Omental fat pad (tissue), 4 donors: ENCODE results near the gene SCAF11. TPM values are rescaled to one million over a fixed set of nuclear protein-coding genes. Genes with fewer than 3 reads are reported as not detected.
"Not testable (repeated sequence)": the region's sequence is repeated elsewhere in the genome, so short reads cannot be mapped to it uniquely, and the experiment has no call there.

ENCODE experiments used
- ATAC-seq: fragments of 150-250 bp; one replicate; pipeline ENCODE4 v1.9.1; 2016; ENCODE audit warnings: mild to moderate bottlenecking, moderate library complexity; ENCODE audit not compliant: low FRiP score
- DNase-seq: peaks from one replicate; pipeline ENCODE4 v3.0.0-alpha.2; 2019; ENCODE audit warnings: low spot score
- total RNA-seq, 4 donors: library from RNA; depleted of rRNA; stranded (reverse); fragments of >200 nt; gene quantifications; one replicate each; pipeline ENCODE4 v1.1.0, GENCODE V29; 2016
- TF ChIP-seq, protein P1 (sequence below), 3 donors: fragments of 450-650 bp; IDR thresholded peaks; one replicate each; pipeline ENCODE4 v1.5.1; 2016 to 2017; ENCODE audit warnings: antibody characterized with exemption in 3 of 3, mild to moderate bottlenecking in 3 of 3, moderate library complexity in 2 of 3

SCAF11 gene
- total RNA-seq, 4 donors from 2014 or later: 110 to 205 (median 156) TPM

DNA sequence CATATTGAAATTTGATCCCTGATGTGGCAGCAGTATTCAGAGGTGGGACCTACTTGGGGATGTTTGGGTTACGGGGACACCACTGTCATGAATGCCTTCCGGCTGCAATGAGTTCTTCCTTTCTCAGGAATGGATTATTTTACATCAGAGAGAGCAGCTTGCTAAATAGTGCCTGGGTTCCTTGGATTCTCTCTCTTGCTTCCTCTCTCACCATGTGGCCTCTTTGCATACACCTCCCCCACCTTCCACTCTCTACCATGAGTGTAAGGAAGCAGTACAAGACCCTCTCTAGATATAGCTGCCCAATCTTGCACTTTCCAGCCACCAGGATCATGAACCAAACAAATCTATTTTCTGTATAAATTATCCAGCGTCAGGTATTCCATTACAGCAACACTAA, 15.4 kb upstream of the SCAF11 start:
- ATAC-seq (no peak), DNase-seq (no peak)
- TF ChIP-seq, protein P1, sequence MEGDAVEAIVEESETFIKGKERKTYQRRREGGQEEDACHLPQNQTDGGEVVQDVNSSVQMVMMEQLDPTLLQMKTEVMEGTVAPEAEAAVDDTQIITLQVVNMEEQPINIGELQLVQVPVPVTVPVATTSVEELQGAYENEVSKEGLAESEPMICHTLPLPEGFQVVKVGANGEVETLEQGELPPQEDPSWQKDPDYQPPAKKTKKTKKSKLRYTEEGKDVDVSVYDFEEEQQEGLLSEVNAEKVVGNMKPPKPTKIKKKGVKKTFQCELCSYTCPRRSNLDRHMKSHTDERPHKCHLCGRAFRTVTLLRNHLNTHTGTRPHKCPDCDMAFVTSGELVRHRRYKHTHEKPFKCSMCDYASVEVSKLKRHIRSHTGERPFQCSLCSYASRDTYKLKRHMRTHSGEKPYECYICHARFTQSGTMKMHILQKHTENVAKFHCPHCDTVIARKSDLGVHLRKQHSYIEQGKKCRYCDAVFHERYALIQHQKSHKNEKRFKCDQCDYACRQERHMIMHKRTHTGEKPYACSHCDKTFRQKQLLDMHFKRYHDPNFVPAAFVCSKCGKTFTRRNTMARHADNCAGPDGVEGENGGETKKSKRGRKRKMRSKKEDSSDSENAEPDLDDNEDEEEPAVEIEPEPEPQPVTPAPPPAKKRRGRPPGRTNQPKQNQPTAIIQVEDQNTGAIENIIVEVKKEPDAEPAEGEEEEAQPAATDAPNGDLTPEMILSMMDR (IDR thresholded peaks at IDR 0.05): no peak

DNA sequence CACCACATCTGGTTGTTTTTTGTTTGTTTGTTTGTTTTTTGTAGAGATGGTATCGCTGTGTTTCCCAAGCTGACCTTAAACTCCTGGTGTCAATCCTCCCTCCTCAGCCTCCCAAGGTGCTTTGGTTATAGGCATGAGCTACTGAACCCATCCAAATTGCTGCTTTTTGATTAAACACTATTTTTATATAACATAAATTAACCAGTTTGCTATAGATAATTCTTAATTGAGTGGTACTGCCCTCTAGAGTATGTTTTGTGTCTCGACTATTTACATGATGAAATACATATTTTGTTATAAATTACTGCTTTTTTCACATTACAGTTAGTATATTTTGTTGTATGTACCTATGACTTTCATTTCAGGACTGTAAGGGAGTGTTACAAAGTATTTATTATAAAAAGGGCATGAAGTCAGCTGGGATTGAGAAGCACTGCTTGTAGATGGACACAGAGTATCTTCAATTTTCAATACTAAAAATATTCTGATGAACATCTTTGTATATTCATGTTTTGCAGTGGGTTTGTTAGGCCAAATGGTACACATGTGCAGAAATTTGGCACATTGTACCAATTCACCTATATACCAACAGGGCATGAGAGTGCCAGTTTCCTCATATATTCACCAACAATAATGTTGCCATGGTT, 14.9 kb upstream of the SCAF11 start:
- ATAC-seq: no peak
- DNase-seq: no peak
- TF ChIP-seq, protein P1 (IDR thresholded peaks at IDR 0.05): no peak

DNA sequence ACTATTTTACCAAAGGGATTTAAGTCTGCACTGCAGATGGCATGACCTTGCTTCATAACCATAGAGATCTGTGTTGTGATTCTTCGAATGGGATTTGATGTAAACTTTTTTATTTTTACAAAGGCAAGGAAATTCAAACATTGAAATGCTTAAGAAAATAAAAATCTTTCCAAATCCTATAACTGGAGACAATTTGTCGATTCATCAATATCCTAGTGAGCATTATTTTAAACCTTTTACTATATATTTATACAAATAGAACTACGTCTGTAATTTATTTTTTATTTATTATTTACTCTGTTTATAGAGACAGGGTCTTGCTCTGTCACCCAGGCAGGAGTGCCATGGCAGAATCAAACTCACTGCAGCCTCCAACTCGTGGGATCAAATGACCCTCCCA, 14.3 kb upstream of the SCAF11 start:
- ATAC-seq: no peak
- no peak for DNase-seq
- TF ChIP-seq, protein P1 (IDR thresholded peaks at IDR 0.05): no peak

DNA sequence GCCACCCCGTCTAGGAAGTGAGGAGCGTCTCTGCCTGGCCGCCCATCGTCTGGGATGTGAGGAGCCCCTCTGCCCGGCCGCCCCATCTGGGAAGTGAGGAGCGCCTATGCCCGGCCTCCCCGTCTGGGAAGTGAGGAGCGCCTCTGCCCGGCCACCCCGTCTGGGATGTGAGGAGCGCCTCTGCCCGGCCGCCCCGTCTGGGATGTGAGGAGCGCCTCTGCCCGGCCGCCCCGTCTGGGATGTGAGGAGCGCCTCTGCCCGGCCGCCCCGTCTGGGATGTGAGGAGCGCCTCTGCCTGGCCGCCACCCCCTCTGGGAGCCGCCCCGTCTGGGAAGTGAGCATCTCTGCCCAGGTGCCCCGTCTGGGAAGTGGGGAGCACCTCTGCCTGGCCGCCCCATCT, 9.7 kb upstream of the SCAF11 start:
- not testable (repeated sequence) for ATAC-seq, DNase-seq

DNA sequence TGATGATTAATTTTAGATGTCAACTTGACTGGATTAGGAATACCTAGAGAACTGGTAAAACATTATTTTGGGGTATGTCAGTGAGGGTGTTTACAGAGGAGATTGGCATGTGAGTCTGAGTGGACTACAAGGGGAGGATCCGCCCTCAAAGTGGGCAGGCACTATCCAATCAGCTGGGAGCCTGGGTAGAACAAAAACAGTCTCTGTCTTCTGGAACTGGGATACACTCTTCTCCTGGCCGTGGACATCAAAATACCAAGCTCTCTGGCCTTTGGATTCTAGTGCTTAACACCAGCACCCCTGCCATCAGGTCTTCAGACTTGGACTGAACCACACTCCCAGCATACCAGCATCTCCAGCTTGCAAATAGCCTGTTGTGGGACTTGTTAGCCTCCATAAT, 4.4 kb upstream of the SCAF11 start:
- TF ChIP-seq, protein P1 (IDR thresholded peaks at IDR 0.05): no peak
- DNase-seq (no peak), ATAC-seq (no peak)

DNA sequence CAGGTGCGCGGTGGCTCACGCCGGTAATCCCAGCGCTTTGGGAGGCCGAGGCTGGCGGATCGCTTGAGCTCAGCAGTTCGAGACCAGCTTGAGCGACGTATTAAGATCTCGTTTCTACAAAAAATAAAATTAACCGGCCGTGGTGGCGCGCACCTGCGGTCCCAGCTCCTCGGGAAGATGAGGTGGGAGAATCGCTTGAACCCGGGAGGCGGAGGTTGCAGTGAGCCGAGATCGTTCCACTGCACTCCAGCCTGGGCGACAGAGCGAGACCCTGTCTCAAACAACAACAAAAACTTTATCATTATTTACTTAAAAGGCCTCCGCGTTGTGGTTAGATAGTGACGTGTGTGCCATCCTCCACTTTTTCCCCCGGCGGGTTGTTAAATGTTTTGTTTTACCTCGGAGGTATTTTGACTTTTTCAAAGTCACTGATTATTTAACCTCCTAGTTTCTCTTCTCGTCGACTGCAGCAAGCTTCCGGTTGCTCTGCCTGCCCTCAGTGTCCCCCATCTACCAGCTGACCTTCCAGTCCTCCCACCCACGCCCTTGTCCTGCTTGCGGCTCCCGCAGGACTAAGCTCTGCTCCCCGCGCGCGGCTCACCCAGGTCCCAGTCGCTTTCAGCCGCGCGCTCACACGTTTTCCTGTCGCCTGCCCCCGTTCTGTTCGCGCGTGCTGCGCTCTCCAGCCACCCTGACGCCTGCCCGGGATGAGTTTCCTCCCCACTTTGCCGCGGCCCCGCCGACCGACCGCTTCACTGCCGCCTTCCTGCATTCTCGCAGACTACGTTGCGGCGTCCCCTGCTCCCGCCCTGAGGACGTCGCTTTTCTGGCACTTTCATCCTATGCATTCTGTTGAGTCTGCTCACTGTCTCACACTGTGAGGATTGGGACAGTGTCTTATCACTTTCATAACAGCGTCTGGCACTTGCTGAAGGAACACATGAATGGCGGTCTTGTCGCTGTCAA, 1.2 kb upstream of the SCAF11 start:
- DNase-seq: peak; percentile 36
- ATAC-seq: peak; percentile 26
- TF ChIP-seq, protein P1 (IDR thresholded peaks at IDR 0.05): no peak

DNA sequence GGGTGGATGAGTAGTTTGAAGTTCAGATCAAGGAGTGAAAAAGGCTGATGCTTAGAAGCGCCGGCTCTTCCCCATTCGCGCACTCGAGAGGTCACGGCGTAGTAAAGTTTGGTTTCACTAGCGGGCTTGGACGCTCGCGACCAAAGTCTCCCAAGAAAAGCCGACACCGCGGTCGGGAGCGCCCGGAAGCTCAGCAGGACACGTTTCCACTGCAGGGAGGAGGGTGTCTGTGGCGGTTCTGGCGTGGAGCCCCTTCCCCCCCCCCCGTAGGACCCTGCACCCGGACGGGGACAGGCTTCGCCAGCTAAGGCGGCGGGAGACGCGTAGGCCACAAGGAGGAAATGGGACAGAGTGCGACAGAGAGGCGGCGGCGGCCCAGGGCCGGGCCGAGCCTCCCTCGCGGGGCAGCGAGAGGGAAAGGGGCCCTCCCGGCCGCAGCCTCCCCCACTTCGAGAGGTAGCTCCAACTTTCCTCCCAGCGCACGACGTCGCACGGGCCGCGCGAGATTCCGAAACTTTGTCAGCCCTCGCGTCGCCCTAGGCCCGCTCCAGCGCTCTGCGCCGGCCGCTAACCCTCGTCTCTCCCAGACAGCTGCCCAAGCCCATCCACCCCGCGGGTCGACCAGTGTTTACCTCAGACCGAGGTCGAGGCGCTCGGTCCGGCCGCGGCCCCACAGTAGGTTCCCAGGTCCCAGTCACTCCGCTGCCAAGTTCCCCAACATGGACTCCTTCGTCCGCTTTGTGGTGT, 480 bp downstream of the SCAF11 start:
- ATAC-seq (peak; percentile 47), DNase-seq (peak; percentile 32)
- TF ChIP-seq, protein P1 (IDR thresholded peaks at IDR 0.05): no peak
